Heart left ventricle (tissue), 13 donors: ENCODE results near the gene ADI1.

Experiments
- CTCF ChIP-seq, 12 donors: fragments of 200-600 bp; sonication (generic) in 4 of 12; IDR thresholded peaks; one replicate each; pipeline versions ENCODE4 v1.5.0 to v1.8.0; 2018 to 2022; ENCODE audit warnings: antibody characterized with exemption in 12 of 12, mild to moderate bottlenecking in 5 of 12
- POLR2A ChIP-seq, 2 donors: fragments of 450-650 bp; IDR thresholded peaks; one replicate each; pipeline ENCODE4 v1.6.1; 2017; ENCODE audit warnings: antibody characterized with exemption in 2 of 2, mild to moderate bottlenecking in 2 of 2, moderate library complexity in 2 of 2
- donor health status: ischemic (EF 13 %, LVEDD 7.1; RV severe dilation, severe dysfunction).
- donor health status: DM: no; HTN: yes; CAD: no.
- donor health status: DM: no; HTN: no; CAD: no.
- donor health status: ischemic (EF 25% LVEDD 6.9; RV normal size, moderate dysfunction).
- donor health status: ischemic (EF 25% LVEDD 5.7; RV mildly dilated, moderate dysfunction).
- donor health status: ischemic (EF 35%, LVEDD 5.7; RV mildly dilated, moderate dysfunction).
- donor health status: nonischemic (EF 11% LVEDD 7.7; RV severe dilation, severe dysfunction).
- donor health status: DM: yes; HTN: yes; CAD: no.
- donor health status: PGD.
- donor health status: ischemic (EF 29% LVEDD 5.4; RV normal size, mild dysfunction).
- donor health status: nonischemic (EF 23%, LVEDD 6.1; RV moderate dilation, normal function).

GRCh38 chr2:3460156-3460555, 59.2 kb downstream of the ADI1 start:
- no peak for TF ChIP-seq POLR2A (IDR thresholded peaks at IDR 0.05)
- no peak for TF ChIP-seq CTCF (IDR thresholded peaks at IDR 0.05)
